ENCODE measurements around the gene AEN.
"Not testable (repeated sequence)": the region's sequence is repeated elsewhere in the genome, so short reads cannot be mapped to it uniquely, and the experiment has no call there.

The AEN gene

GRCh38 chr15:88641959-88642452, 20.9 kb downstream of the AEN start:
- no peaks in the 10 kb centered on the region for H3K27me3 ChIP-seq (ENCODE audit: control insufficient read depth, insufficient read depth, low read length, poor library complexity, severe bottlenecking)
- H3K4me1 ChIP-seq (ENCODE audit: control insufficient read depth, insufficient read depth, low read length), result peaks cover 15% of the 10 kb centered on the region
- 93 to 96% methylated on average over 11 to 12 of the region's 12 CpGs for WGBS, 2 experiments
- no peak overlapping the region for H3K27ac ChIP-seq (ENCODE audit: insufficient read depth, low read depth, low read length, poor library complexity, severe bottlenecking)
- H3K4me3 ChIP-seq (ENCODE audit: insufficient read depth, low read depth, low read length), result no peak overlapping the region
- H3K36me3 ChIP-seq (ENCODE audit: control insufficient read depth, insufficient read depth, low read length), result no peaks in the 10 kb centered on the region
- no peaks in the 10 kb centered on the region for H3K9me3 ChIP-seq (ENCODE audit: control insufficient read depth, low read length)

- 95 to 96% methylated on average over 11 of the region's 11 CpGs for WGBS, 2 experiments
- not testable (repeated sequence) for H3K4me3 ChIP-seq (ENCODE audit: insufficient read depth, low read depth, low read length)
Measured at GRCh38 chr15:88642514-88642913, 21.4 kb downstream of the AEN start.

DNA sequence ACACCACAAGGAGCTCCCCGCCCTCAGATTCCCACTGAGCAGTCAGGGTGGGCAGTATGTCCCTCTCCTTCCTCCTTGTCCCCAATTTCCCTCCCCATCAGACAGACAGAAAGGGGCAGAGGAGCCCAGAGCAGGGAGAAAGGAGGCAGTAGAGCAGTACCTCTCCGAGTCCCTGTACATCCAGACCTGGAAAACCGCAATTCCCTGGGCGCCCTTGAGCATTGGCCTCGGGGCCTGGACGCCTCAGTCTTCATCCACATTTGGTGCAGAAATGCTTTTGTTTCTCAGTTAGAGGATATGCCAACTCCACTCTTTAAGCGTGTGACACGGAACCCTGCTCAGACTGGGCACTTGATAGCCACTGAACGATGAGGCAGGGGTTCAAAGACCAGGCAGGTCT, 23.6 kb downstream of the AEN start:
- Histone ChIP-seq H3K27me3 (ENCODE audit: control insufficient read depth, insufficient read depth, low read length, poor library complexity, severe bottlenecking) (no peaks in the 10 kb centered on the region), H3K27ac (ENCODE audit: insufficient read depth, low read depth, low read length, poor library complexity, severe bottlenecking) (no peak overlapping the region), H3K4me1 (ENCODE audit: control insufficient read depth, insufficient read depth, low read length) (peaks cover 5% of the 10 kb centered on the region), H3K36me3 (ENCODE audit: control insufficient read depth, insufficient read depth, low read length) (no peaks in the 10 kb centered on the region), H3K9me3 (ENCODE audit: control insufficient read depth, low read length) (no peaks in the 10 kb centered on the region), H3K4me3 (ENCODE audit: insufficient read depth, low read depth, low read length) (no peak overlapping the region)
- WGBS, 2 experiments, result 88 to 89% methylated on average over 9 of the region's 9 CpGs

More at GRCh38 chr15:88642514-88642913, 21.4 kb downstream of the AEN start:
- not testable (repeated sequence) for H3K27me3 ChIP-seq (ENCODE audit: control insufficient read depth, insufficient read depth, low read length, poor library complexity, severe bottlenecking); H3K36me3 ChIP-seq (ENCODE audit: control insufficient read depth, insufficient read depth, low read length); H3K9me3 ChIP-seq (ENCODE audit: control insufficient read depth, low read length); H3K27ac ChIP-seq (ENCODE audit: insufficient read depth, low read depth, low read length, poor library complexity, severe bottlenecking)
- H3K4me1 ChIP-seq (ENCODE audit: control insufficient read depth, insufficient read depth, low read length), result peaks cover 14% of the 10 kb centered on the region

- Histone ChIP-seq H3K4me1 (ENCODE audit: control insufficient read depth, insufficient read depth, low read length) (peaks cover 5% of the 10 kb centered on the region), H3K36me3 (ENCODE audit: control insufficient read depth, insufficient read depth, low read length) (no peaks in the 10 kb centered on the region), H3K27ac (ENCODE audit: insufficient read depth, low read depth, low read length, poor library complexity, severe bottlenecking) (no peak overlapping the region), H3K4me3 (ENCODE audit: insufficient read depth, low read depth, low read length) (no peak overlapping the region), H3K9me3 (ENCODE audit: control insufficient read depth, low read length) (no peaks in the 10 kb centered on the region), H3K27me3 (ENCODE audit: control insufficient read depth, insufficient read depth, low read length, poor library complexity, severe bottlenecking) (no peaks in the 10 kb centered on the region)
- WGBS, 2 experiments, result 93 to 94% methylated on average over 14 of the region's 14 CpGs
Measured at GRCh38 chr15:88645171-88646087, 24.3 kb downstream of the AEN start.

DNA sequence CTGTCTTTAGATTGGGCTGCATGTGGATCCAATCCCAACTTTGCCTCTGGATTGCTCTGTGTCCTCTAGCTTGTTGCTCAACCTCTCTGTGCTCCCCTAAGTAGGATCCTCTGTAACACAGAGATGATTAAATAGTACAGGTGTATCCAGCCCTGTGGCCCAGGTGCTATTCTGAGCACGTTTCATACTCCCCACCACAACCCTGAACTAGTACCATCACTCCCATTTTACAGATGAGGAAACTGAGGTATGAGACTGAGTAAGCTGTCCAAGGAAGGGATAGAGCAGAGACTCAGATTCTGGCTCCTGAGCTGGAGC, 24.9 kb downstream of the AEN start:
- H3K27ac ChIP-seq (ENCODE audit: insufficient read depth, low read depth, low read length, poor library complexity, severe bottlenecking), result no peak overlapping the region
- H3K4me3 ChIP-seq (ENCODE audit: insufficient read depth, low read depth, low read length), result no peak overlapping the region
- peaks cover 5% of the 10 kb centered on the region for H3K4me1 ChIP-seq (ENCODE audit: control insufficient read depth, insufficient read depth, low read length)
- WGBS, 2 experiments, result 100% methylated on average over 1 of the region's 1 CpG; no CpG with 5 or more reads in 1 of the 2 experiments
- no peaks in the 10 kb centered on the region for H3K36me3 ChIP-seq (ENCODE audit: control insufficient read depth, insufficient read depth, low read length)
- no peaks in the 10 kb centered on the region for H3K27me3 ChIP-seq (ENCODE audit: control insufficient read depth, insufficient read depth, low read length, poor library complexity, severe bottlenecking)
- no peaks in the 10 kb centered on the region for H3K9me3 ChIP-seq (ENCODE audit: control insufficient read depth, low read length)

GRCh38 chr15:88646951-88647350, 25.8 kb downstream of the AEN start:
- Histone ChIP-seq H3K4me1 (ENCODE audit: control insufficient read depth, insufficient read depth, low read length) (peaks cover 5% of the 10 kb centered on the region), H3K27me3 (ENCODE audit: control insufficient read depth, insufficient read depth, low read length, poor library complexity, severe bottlenecking) (no peaks in the 10 kb centered on the region), H3K27ac (ENCODE audit: insufficient read depth, low read depth, low read length, poor library complexity, severe bottlenecking) (no peak overlapping the region), H3K36me3 (ENCODE audit: control insufficient read depth, insufficient read depth, low read length) (no peaks in the 10 kb centered on the region), H3K9me3 (ENCODE audit: control insufficient read depth, low read length) (no peaks in the 10 kb centered on the region), H3K4me3 (ENCODE audit: insufficient read depth, low read depth, low read length) (no peak overlapping the region)
- WGBS, 2 experiments, result 90 to 94% methylated on average over 4 to 5 of the region's 5 CpGs

DNA sequence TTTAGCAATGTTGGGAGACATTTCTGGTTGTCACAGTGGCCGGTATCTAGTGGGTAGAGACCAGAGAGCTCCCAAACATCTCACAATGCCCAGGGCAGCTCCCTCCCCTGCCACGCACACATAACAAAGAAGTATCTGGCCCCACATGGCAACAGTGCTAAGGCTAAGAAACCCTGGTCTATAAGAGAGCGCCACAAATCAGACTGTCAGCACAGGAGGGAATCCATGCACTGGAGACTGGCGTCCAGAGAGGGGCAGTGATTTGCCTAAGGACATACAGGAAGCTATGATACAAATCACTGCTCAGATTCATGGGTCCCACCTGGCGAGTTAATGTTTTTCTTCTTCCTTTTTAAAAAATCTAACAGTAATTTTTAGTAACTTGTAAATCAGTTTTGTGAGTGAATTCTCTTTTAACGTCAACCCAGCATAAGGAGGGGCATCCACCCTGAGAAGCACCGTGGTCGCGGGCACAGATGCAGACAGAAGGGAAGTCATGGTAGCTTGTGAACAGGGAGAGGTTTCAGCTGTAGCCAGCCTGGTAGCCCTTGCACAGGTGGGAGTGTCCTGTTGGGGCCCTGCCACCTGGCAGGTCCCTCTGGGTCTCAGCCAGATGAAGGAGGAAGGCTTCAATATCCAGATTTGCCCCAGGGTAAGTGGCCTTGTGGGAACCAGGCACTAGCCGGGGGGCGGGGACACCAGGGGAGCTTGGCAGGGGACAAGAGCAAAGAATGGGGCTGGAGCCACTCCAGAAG, 26.4 kb downstream of the AEN start:
- Histone ChIP-seq H3K9me3 (ENCODE audit: control insufficient read depth, low read length) (no peaks in the 10 kb centered on the region), H3K36me3 (ENCODE audit: control insufficient read depth, insufficient read depth, low read length) (no peaks in the 10 kb centered on the region), H3K27ac (ENCODE audit: insufficient read depth, low read depth, low read length, poor library complexity, severe bottlenecking) (no peak overlapping the region), H3K27me3 (ENCODE audit: control insufficient read depth, insufficient read depth, low read length, poor library complexity, severe bottlenecking) (no peaks in the 10 kb centered on the region), H3K4me1 (ENCODE audit: control insufficient read depth, insufficient read depth, low read length) (peaks cover 5% of the 10 kb centered on the region), H3K4me3 (ENCODE audit: insufficient read depth, low read depth, low read length) (no peak overlapping the region)
- WGBS, 2 experiments, result 92 to 95% methylated on average over 10 to 11 of the region's 11 CpGs

- Histone ChIP-seq H3K36me3 (ENCODE audit: control insufficient read depth, insufficient read depth, low read length) (no peaks in the 10 kb centered on the region), H3K4me3 (ENCODE audit: insufficient read depth, low read depth, low read length) (no peak overlapping the region), H3K27me3 (ENCODE audit: control insufficient read depth, insufficient read depth, low read length, poor library complexity, severe bottlenecking) (no peaks in the 10 kb centered on the region), H3K4me1 (ENCODE audit: control insufficient read depth, insufficient read depth, low read length) (peaks cover 5% of the 10 kb centered on the region), H3K27ac (ENCODE audit: insufficient read depth, low read depth, low read length, poor library complexity, severe bottlenecking) (no peak overlapping the region), H3K9me3 (ENCODE audit: control insufficient read depth, low read length) (no peaks in the 10 kb centered on the region)
- 93 to 95% methylated on average over 12 of the region's 12 CpGs for WGBS, 2 experiments
Measured at GRCh38 chr15:88648357-88649214, 27.4 kb downstream of the AEN start.

DNA sequence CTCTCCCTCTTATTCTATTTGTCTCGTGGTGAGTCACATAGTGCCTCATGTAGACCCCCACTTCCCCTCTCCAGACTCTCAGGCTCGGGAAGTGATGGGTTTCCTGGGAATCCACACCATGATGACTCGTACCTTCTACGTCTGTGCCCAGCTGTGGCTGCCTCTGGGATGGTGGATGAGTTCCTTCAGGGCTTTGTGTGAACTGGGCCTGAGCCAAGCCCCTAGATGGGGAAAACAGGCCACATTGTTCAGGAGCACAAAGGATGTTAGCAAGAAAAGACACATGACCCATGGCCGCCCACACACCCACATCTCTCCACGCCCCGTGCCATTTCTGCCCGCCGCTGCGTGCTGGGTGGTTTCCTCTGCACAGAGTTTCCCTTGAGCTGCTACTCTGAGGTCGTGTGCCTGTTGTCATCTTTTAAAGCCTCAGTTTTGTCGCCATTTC, 28.2 kb downstream of the AEN start:
- Histone ChIP-seq H3K27me3 (ENCODE audit: control insufficient read depth, insufficient read depth, low read length, poor library complexity, severe bottlenecking) (no peaks in the 10 kb centered on the region), H3K36me3 (ENCODE audit: control insufficient read depth, insufficient read depth, low read length) (no peaks in the 10 kb centered on the region), H3K4me3 (ENCODE audit: insufficient read depth, low read depth, low read length) (no peak overlapping the region), H3K27ac (ENCODE audit: insufficient read depth, low read depth, low read length, poor library complexity, severe bottlenecking) (no peak overlapping the region), H3K4me1 (ENCODE audit: control insufficient read depth, insufficient read depth, low read length) (peaks cover 5% of the 10 kb centered on the region), H3K9me3 (ENCODE audit: control insufficient read depth, low read length) (no peaks in the 10 kb centered on the region)
- WGBS, 2 experiments, result 82 to 90% methylated on average over 12 of the region's 12 CpGs

Measured in ectodermal cell (in vitro differentiated cells).